ENCODE measurements around the gene SCGB1D4.

GRCh38 chr11:62338218-62338617 lies 39.3 kb upstream of the SCGB1D4 start:
- TF ChIP-seq POLR2AphosphoS5 (IDR thresholded peaks at IDR 0.05; ENCODE audit: insufficient read depth in 1 of 2, low read depth in 1 of 2): no peak
- TF ChIP-seq POLR2A (IDR thresholded peaks at IDR 0.05): no peak
- TF ChIP-seq CTCF (IDR thresholded peaks at IDR 0.05): no peak

Measured in vagina (tissue), 2 donors.